Esophagus muscularis mucosa (tissue), 4 donors: ENCODE measurements around the gene GRID2. TPM values are rescaled to one million over a fixed set of nuclear protein-coding genes. Genes with fewer than 3 reads are reported as not detected.

Source experiments
- DNase-seq: peaks from one replicate; pipeline ENCODE4 v3.0.0-alpha.2; 2017; ENCODE audit errors: extremely low spot score
- H3K27ac ChIP-seq, 4 donors: fragments of 200-600 bp; sonication (generic); replicated peaks in 1 of 4; 1 replicate in 3 of 4; 2 replicates in 1 of 4; pipeline ENCODE4 v1.5.1; 2016 to 2019; ENCODE audit warnings: mild to moderate bottlenecking in 1 of 4
- H3K27me3 ChIP-seq, 4 donors: fragments of 200-600 bp; sonication (generic); one replicate each; pipeline versions ENCODE4 v1.5.1 to v1.6.0; 2016 to 2019
- H3K36me3 ChIP-seq, 4 donors: fragments of 200-600 bp; sonication (generic); one replicate each; pipeline ENCODE4 v1.5.1; 2016 to 2019
- H3K4me1 ChIP-seq, 4 donors: fragments of 200-600 bp; sonication (generic); one replicate each; pipeline ENCODE4 v1.5.1; 2016 to 2019
- H3K4me3 ChIP-seq, 4 donors: fragments of 200-600 bp; sonication (generic); 1 replicate in 2 of 4; 2 replicates in 2 of 4; pipeline ENCODE4 v1.5.1; 2016 to 2019; ENCODE audit warnings: mild to moderate bottlenecking in 4 of 4, moderate library complexity in 1 of 4
- H3K9me3 ChIP-seq, 4 donors: fragments of 200-600 bp; sonication (generic); 1 replicate in 3 of 4; 2 replicates in 1 of 4; pipeline ENCODE4 v1.5.1; 2016 to 2019
- CTCF ChIP-seq, 3 experiments: fragments of 200-600 bp in 2 of 3; fragments of 450-650 bp in 1 of 3; sonication (generic) in 2 of 3; IDR thresholded peaks; one replicate each; pipeline ENCODE4 v1.5.1; 2017 to 2019; ENCODE audit warnings: antibody characterized with exemption in 3 of 3, mild to moderate bottlenecking in 2 of 3, moderate library complexity in 1 of 3
- EP300 ChIP-seq: sonication (generic); formaldehyde crosslinking; IDR thresholded peaks from one replicate; pipeline ENCODE4 v1.6.1; 2017; ENCODE audit warnings: antibody characterized with exemption
- POLR2A ChIP-seq: fragments of 450-650 bp; IDR thresholded peaks from one replicate; pipeline ENCODE4 v1.6.1; 2017; ENCODE audit warnings: antibody characterized with exemption, moderate library complexity, mild to moderate bottlenecking, low read depth
- POLR2AphosphoS5 ChIP-seq, 2 donors: sonication (generic); formaldehyde crosslinking; IDR thresholded peaks; one replicate each; pipeline ENCODE4 v1.6.1; 2017; ENCODE audit warnings: antibody characterized with exemption in 2 of 2
- WGBS: methylation state at CpG from one replicate; pipeline ENCODE4 v1.1.5; 2018; 5-methylcytosine and 5-hydroxymethylcytosine counted together
- intact Hi-C: fragments of 100-400 bp; cut with DNase I; formaldehyde crosslinking; loops from one replicate; pipeline ENCODE4 v1.15.1; 2023
- total RNA-seq, 4 donors: library from RNA; depleted of rRNA; stranded (reverse); fragments of >200 nt; gene quantifications; one replicate each; pipeline versions ENCODE4 v1.1.0 to v1.2.1, GENCODE V29; 2016

GRID2 gene
- total RNA-seq, 4 donors from 2014 or later, result 0.06 to 0.17 TPM; not detected in 2

DNA sequence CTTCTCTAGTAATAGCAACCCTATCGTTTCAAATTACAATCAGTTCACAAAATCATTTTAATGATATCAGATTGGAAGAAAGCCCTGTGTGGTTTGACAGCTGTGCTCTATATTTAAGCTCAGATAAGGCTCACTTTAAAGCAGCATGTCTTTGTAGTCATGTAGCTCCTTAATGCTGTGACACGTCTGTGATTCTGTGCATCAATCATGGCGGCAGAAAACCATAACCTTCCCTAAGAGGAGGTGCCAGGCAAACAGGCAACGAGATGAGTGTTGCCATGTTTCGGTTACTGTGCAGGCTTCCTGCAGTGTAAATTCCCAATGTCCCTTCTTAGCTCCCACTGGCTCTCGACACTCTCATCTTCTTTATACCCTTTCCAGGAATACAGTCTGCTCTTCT, 212.7 kb downstream of the GRID2 start:
- Histone ChIP-seq H3K9me3 (no peaks in the 10 kb centered on the region), H3K4me1 (no peaks in the 10 kb centered on the region), H3K4me3 (no peak overlapping the region), H3K36me3 (no peaks in the 10 kb centered on the region), H3K27me3 (no peaks in the 10 kb centered on the region), H3K27ac (no peak overlapping the region)
- TF ChIP-seq POLR2AphosphoS5 (IDR thresholded peaks at IDR 0.05), result no peak
- TF ChIP-seq EP300, result no peak
- TF ChIP-seq CTCF (IDR thresholded peaks at IDR 0.05), result no peak
- no peak for TF ChIP-seq POLR2A
- intact Hi-C loops, result no loop called here
- WGBS, result 85% methylated on average over 6 of the region's 6 CpGs
- DNase-seq, result no peak

DNA sequence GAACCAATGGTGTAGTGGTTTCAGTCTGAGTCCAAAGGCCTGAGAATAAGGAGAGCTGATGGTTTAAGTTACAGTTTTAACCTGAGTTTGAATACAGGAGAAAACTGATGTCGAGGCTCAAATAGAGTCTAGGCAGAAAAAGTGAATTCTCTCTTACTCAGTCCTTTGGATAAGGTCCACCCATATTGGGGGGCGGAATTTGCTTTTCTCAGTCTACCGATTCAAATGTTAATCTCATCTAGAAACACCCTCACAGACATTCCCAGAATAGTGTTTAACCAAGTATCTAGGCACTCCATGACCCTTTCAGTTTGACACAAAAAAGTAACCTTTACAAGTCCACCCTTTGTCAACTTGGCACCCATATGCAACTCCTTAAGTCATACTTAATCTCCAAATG, 216.0 kb downstream of the GRID2 start:
- no peaks in the 10 kb centered on the region for H3K36me3 ChIP-seq
- intact Hi-C loops, result no loop called here
- no peaks in the 10 kb centered on the region for H3K9me3 ChIP-seq
- WGBS, result 90% methylated on average over 3 of the region's 3 CpGs
- TF ChIP-seq CTCF (IDR thresholded peaks at IDR 0.05), result no peak
- no peak for TF ChIP-seq EP300
- no peak for TF ChIP-seq POLR2A
- no peak for TF ChIP-seq POLR2AphosphoS5 (IDR thresholded peaks at IDR 0.05)
- H3K4me1 ChIP-seq, result no peaks in the 10 kb centered on the region
- DNase-seq, result no peak
- no peak overlapping the region for H3K27ac ChIP-seq
- H3K27me3 ChIP-seq, result no peaks in the 10 kb centered on the region
- no peak overlapping the region for H3K4me3 ChIP-seq

DNA sequence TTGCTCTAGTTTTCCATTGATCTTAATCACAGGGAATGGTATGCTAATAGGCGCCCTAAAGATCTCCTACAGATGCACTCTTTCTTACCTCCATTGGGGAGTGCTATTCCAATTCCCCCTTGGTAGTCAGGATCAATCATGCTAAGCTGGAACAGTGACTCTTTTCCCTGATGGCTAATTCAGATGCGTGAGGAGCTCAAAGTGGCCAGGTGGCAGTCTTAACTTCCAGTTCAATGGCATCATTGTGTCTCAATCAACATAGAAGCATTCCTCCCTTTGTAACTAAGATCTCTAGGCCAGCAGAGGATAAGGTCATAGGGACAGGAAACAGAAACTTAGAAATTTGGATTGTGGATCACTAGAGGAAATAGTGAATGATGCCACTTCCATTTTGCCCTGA, 216.8 kb downstream of the GRID2 start:
- Histone ChIP-seq H3K9me3 (no peaks in the 10 kb centered on the region), H3K27ac (no peak overlapping the region), H3K36me3 (no peaks in the 10 kb centered on the region), H3K4me3 (no peak overlapping the region), H3K27me3 (no peaks in the 10 kb centered on the region), H3K4me1 (no peaks in the 10 kb centered on the region)
- DNase-seq, result no peak
- TF ChIP-seq POLR2AphosphoS5 (IDR thresholded peaks at IDR 0.05), result no peak
- TF ChIP-seq POLR2A, result no peak
- no peak for TF ChIP-seq EP300
- no peak for TF ChIP-seq CTCF (IDR thresholded peaks at IDR 0.05)
- WGBS, result 79% methylated on average over 2 of the region's 2 CpGs
- intact Hi-C loops, result no loop called here

- DNase-seq, result no peak
- Histone ChIP-seq H3K27ac (no peak overlapping the region), H3K4me3 (no peak overlapping the region), H3K4me1 (no peaks in the 10 kb centered on the region), H3K9me3 (no peaks in the 10 kb centered on the region), H3K36me3 (no peaks in the 10 kb centered on the region), H3K27me3 (no peaks in the 10 kb centered on the region)
- 75% methylated on average over 2 of the region's 2 CpGs for WGBS
- intact Hi-C loops, result no loop called here
- TF ChIP-seq POLR2AphosphoS5 (IDR thresholded peaks at IDR 0.05), result no peak
These were observed 218.2 kb downstream of the GRID2 start for GRCh38 chr4:92521941-92522340.

- intact Hi-C loops, result no loop called here
- TF ChIP-seq CTCF (IDR thresholded peaks at IDR 0.05) (no peak), POLR2A (no peak), POLR2AphosphoS5 (IDR thresholded peaks at IDR 0.05) (no peak), EP300 (no peak)
- H3K27me3 ChIP-seq, result no peaks in the 10 kb centered on the region
- no peaks in the 10 kb centered on the region for H3K36me3 ChIP-seq
- no peak overlapping the region for H3K27ac ChIP-seq
- no peak for DNase-seq
- no peaks in the 10 kb centered on the region for H3K9me3 ChIP-seq
- H3K4me3 ChIP-seq, result no peak overlapping the region
- no peaks in the 10 kb centered on the region for H3K4me1 ChIP-seq
- 51% methylated on average over 3 of the region's 3 CpGs for WGBS
These were observed 218.6 kb downstream of the GRID2 start for GRCh38 chr4:92522356-92522755.
